Naive B cell (primary cell): ENCODE data around the gene PRKCD. TPM values are rescaled to one million over a fixed set of nuclear protein-coding genes. Genes with fewer than 3 reads are reported as not detected.

Source experiments
- ATAC-seq, 2 donors: fragments of 150-1000 bp; cut with Tn5 transposase; 2 replicates each; pipeline ENCODE4 v1.10.0; 2021; ENCODE audit warnings: low read depth in 2 of 2, mild to moderate bottlenecking in 2 of 2, moderate library complexity in 2 of 2
- DNase-seq: peaks from one replicate; pipeline ENCODE4 v3.0.0; 2022
- H3K27ac Mint-ChIP-seq, 6 donors: one replicate each; pipeline ENCODE4 v1.8.0; 2020 to 2022; ENCODE audit warnings: mild to moderate bottlenecking in 6 of 6, mixed read lengths in 6 of 6, moderate library complexity in 5 of 6, inconsistent platforms in 2 of 6
- H3K27me3 Mint-ChIP-seq, 3 donors: one replicate each; pipeline ENCODE4 v1.8.0; 2021 to 2022; ENCODE audit warnings: mixed read lengths in 3 of 3, mild to moderate bottlenecking in 1 of 3
- H3K36me3 Mint-ChIP-seq, 2 donors: one replicate each; pipeline ENCODE4 v1.8.0; 2020 to 2022; ENCODE audit warnings: mixed read lengths in 2 of 2, inconsistent platforms in 1 of 2, mild to moderate bottlenecking in 1 of 2
- H3K4me1 Mint-ChIP-seq, 3 donors: one replicate each; pipeline ENCODE4 v1.8.0; 2020 to 2022; ENCODE audit warnings: mixed read lengths in 3 of 3, inconsistent platforms in 1 of 3, mild to moderate bottlenecking in 1 of 3, moderate library complexity in 1 of 3
- H3K4me3 Mint-ChIP-seq, 8 donors: one replicate each; pipeline ENCODE4 v1.8.0; 2020 to 2022; ENCODE audit warnings: mild to moderate bottlenecking in 8 of 8, mixed read lengths in 8 of 8, moderate library complexity in 8 of 8, inconsistent platforms in 2 of 8
- H3K9me3 Mint-ChIP-seq, 7 donors: one replicate each; pipeline ENCODE4 v1.8.0; 2020 to 2022; ENCODE audit warnings: mixed read lengths in 7 of 7, mild to moderate bottlenecking in 5 of 7, inconsistent platforms in 2 of 7, moderate library complexity in 1 of 7
- polyA plus RNA-seq, 6 donors: library from polyadenylated mRNA; unstranded; fragments of 300-500 nt; fragmentation: Illumina TruSeq; gene quantifications; one replicate each; pipeline ENCODE4 v1.2.3, GENCODE V29; 2021; ENCODE audit warnings: low read depth in 6 of 6

Gene PRKCD
- polyA plus RNA-seq, 6 donors from 2014 or later: 22.2 to 53.0 (median 31.6) TPM

- Mint-ChIP-seq H3K4me1 (peaks cover 23% of the 10 kb centered on the region in 3 donors), H3K4me3 (peak within 1 kb of the TSS; percentile 88 to 99 (median 96)), H3K9me3 (no peaks in the 10 kb centered on the region), H3K36me3 (no peaks in the 10 kb centered on the region), H3K27me3 (no peaks in the 10 kb centered on the region), H3K27ac (peak within 1 kb of the TSS; percentile 99 to 100 (median 99))
- DNase-seq: peak; percentile 95
- peak; percentile 90 to 91 for ATAC-seq
Measured at GRCh38 chr3:53130179-53131061, 30.6 kb upstream of the PRKCD start, which contains the start of gene RFT1. TSS of gene RFT1 (minus strand) at chr3:53130435. CDS start at chr3:53130400, 35 bp downstream.

GRCh38 chr3:53131096-53131495, 29.9 kb upstream of the PRKCD start:
- no peaks in the 10 kb centered on the region for H3K27me3 Mint-ChIP-seq
- ATAC-seq (no peak), DNase-seq (no peak)
- H3K4me3 Mint-ChIP-seq: peak overlapping the region; percentile 88 to 99 (median 96)
- H3K4me1 Mint-ChIP-seq: peaks cover 23% of the 10 kb centered on the region in 3 donors
- peak overlapping the region; percentile 99 to 100 (median 99) for H3K27ac Mint-ChIP-seq
- H3K9me3 Mint-ChIP-seq: no peaks in the 10 kb centered on the region
- no peaks in the 10 kb centered on the region for H3K36me3 Mint-ChIP-seq

- H3K27me3 Mint-ChIP-seq: no peaks in the 10 kb centered on the region
- no peak for DNase-seq
- H3K9me3 Mint-ChIP-seq: no peaks in the 10 kb centered on the region
- H3K4me1 Mint-ChIP-seq: peaks cover 20 to 23% (median 23%) of the 10 kb centered on the region in 3 donors
- H3K36me3 Mint-ChIP-seq: no peaks in the 10 kb centered on the region
- ATAC-seq: no peak
- peak overlapping the region in 5 of 6 donors; percentile 42 to 99 (median 75) for H3K27ac Mint-ChIP-seq
- H3K4me3 Mint-ChIP-seq: peak overlapping the region in 3 of 8 donors; percentile 35 to 88 (median 77)
Measured at GRCh38 chr3:53132347-53132746, 28.7 kb upstream of the PRKCD start.

- Mint-ChIP-seq H3K27me3 (no peaks in the 10 kb centered on the region), H3K9me3 (no peaks in the 10 kb centered on the region), H3K36me3 (no peaks in the 10 kb centered on the region), H3K27ac (peak overlapping the region in 1 of 6 donors; percentile 59), H3K4me1 (peaks cover 14 to 23% (median 14%) of the 10 kb centered on the region in 3 donors), H3K4me3 (peak overlapping the region in 1 of 8 donors; percentile 54)
- ATAC-seq (peak; percentile 42 to 56), DNase-seq (peak; percentile 64)
Measured at GRCh38 chr3:53134631-53135232, 26.3 kb upstream of the PRKCD start.

- DNase-seq (no peak), ATAC-seq (no peak)
- no peaks in the 10 kb centered on the region for H3K36me3 Mint-ChIP-seq
- no peaks in the 10 kb centered on the region for H3K27me3 Mint-ChIP-seq
- H3K27ac Mint-ChIP-seq: no peak overlapping the region
- H3K4me3 Mint-ChIP-seq: no peak overlapping the region
- H3K4me1 Mint-ChIP-seq: peaks cover 0 to 7% (median 3%) of the 10 kb centered on the region in 3 donors
- no peaks in the 10 kb centered on the region for H3K9me3 Mint-ChIP-seq
Measured at GRCh38 chr3:53137221-53137620, 23.8 kb upstream of the PRKCD start.

GRCh38 chr3:53137835-53138446, 23.1 kb upstream of the PRKCD start:
- no peaks in the 10 kb centered on the region for H3K9me3 Mint-ChIP-seq
- H3K4me1 Mint-ChIP-seq: peaks cover 0 to 7% (median 3%) of the 10 kb centered on the region in 3 donors
- no peak for ATAC-seq
- no peak overlapping the region for H3K4me3 Mint-ChIP-seq
- no peak overlapping the region for H3K27ac Mint-ChIP-seq
- no peaks in the 10 kb centered on the region for H3K36me3 Mint-ChIP-seq
- DNase-seq: no peak
- H3K27me3 Mint-ChIP-seq: no peaks in the 10 kb centered on the region

GRCh38 chr3:53139906-53140846, 20.8 kb upstream of the PRKCD start:
- no peak overlapping the region for H3K4me3 Mint-ChIP-seq
- H3K36me3 Mint-ChIP-seq: no peaks in the 10 kb centered on the region
- H3K27ac Mint-ChIP-seq: peak overlapping the region in 2 of 6 donors; percentile 0 to 57
- no peaks in the 10 kb centered on the region for H3K9me3 Mint-ChIP-seq
- ATAC-seq (no peak), DNase-seq (no peak)
- no peaks in the 10 kb centered on the region for H3K4me1 Mint-ChIP-seq
- H3K27me3 Mint-ChIP-seq: no peaks in the 10 kb centered on the region

GRCh38 chr3:53140847-53141845, 19.9 kb upstream of the PRKCD start:
- Mint-ChIP-seq H3K4me1 (no peaks in the 10 kb centered on the region), H3K27me3 (no peaks in the 10 kb centered on the region), H3K36me3 (no peaks in the 10 kb centered on the region), H3K27ac (no peak overlapping the region), H3K9me3 (no peaks in the 10 kb centered on the region), H3K4me3 (no peak overlapping the region)
- DNase-seq (no peak), ATAC-seq (no peak)

- Mint-ChIP-seq H3K27me3 (no peaks in the 10 kb centered on the region), H3K4me1 (no peaks in the 10 kb centered on the region), H3K36me3 (no peaks in the 10 kb centered on the region), H3K27ac (peak overlapping the region in 1 of 6 donors; percentile 10), H3K9me3 (no peaks in the 10 kb centered on the region), H3K4me3 (no peak overlapping the region)
- no peak for DNase-seq
- no peak for ATAC-seq
Measured at GRCh38 chr3:53142986-53143385, 18.0 kb upstream of the PRKCD start.

- Mint-ChIP-seq H3K4me3 (no peak overlapping the region), H3K27me3 (no peaks in the 10 kb centered on the region), H3K4me1 (no peaks in the 10 kb centered on the region), H3K36me3 (no peaks in the 10 kb centered on the region), H3K9me3 (no peaks in the 10 kb centered on the region), H3K27ac (no peak overlapping the region)
- DNase-seq (no peak), ATAC-seq (no peak)
Measured at GRCh38 chr3:53144446-53144845, 16.6 kb upstream of the PRKCD start.

GRCh38 chr3:53144862-53145712, 15.9 kb upstream of the PRKCD start:
- Mint-ChIP-seq H3K27me3 (no peaks in the 10 kb centered on the region), H3K9me3 (no peaks in the 10 kb centered on the region), H3K4me1 (no peaks in the 10 kb centered on the region), H3K36me3 (no peaks in the 10 kb centered on the region), H3K27ac (peak overlapping the region in 1 of 6 donors; percentile 18), H3K4me3 (no peak overlapping the region)
- ATAC-seq (no peak), DNase-seq (no peak)
